Measurements from ENCODE around the gene ROR2.

ROR2 gene

DNA sequence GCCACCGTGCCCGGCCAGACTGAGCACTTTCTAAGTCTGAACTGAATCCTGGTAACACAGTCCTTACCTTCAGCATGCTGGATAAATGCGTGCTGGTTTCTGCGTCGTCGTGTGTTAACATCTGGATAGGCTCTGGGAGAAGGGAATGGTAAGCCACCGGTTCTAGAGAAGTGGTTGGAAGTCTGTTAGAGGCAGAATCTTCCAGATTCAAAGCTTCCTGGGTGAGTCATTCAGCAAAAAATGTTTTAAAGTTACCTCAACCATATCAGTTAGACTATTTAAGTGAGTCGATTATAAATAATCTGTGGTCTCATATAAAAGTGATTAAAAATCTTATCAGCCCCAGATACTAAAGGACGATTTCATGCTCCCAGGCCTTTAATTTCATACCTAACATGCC lies 269.9 kb downstream of the ROR2 start:
- H3K27me3 Mint-ChIP-seq, result peaks cover 62% of the 10 kb centered on the region
- peaks cover 4% of the 10 kb centered on the region for H3K4me1 Mint-ChIP-seq (ENCODE audit: low read depth)
- H3K36me3 Mint-ChIP-seq (ENCODE audit: low read depth), result no peaks in the 10 kb centered on the region
- H3K4me3 Mint-ChIP-seq, result no peak overlapping the region
- DNase-seq, result no peak
- no peaks in the 10 kb centered on the region for H3K9me3 Mint-ChIP-seq
- no peak overlapping the region for H3K27ac Mint-ChIP-seq

GRCh38 chr9:91678807-91679580 lies 271.0 kb downstream of the ROR2 start:
- Mint-ChIP-seq H3K4me3 (no peak overlapping the region), H3K36me3 (ENCODE audit: low read depth) (no peaks in the 10 kb centered on the region), H3K4me1 (ENCODE audit: low read depth) (peaks cover 4% of the 10 kb centered on the region), H3K27me3 (peaks cover 66% of the 10 kb centered on the region), H3K9me3 (no peaks in the 10 kb centered on the region), H3K27ac (no peak overlapping the region)
- DNase-seq, result no peak

- Mint-ChIP-seq H3K27ac (no peak overlapping the region), H3K36me3 (ENCODE audit: low read depth) (no peaks in the 10 kb centered on the region), H3K4me1 (ENCODE audit: low read depth) (peaks cover 4% of the 10 kb centered on the region), H3K4me3 (no peak overlapping the region), H3K9me3 (no peaks in the 10 kb centered on the region), H3K27me3 (peaks cover 60% of the 10 kb centered on the region)
- no peak for DNase-seq
Measured at GRCh38 chr9:91677822-91678436, 272.1 kb downstream of the ROR2 start.

DNA sequence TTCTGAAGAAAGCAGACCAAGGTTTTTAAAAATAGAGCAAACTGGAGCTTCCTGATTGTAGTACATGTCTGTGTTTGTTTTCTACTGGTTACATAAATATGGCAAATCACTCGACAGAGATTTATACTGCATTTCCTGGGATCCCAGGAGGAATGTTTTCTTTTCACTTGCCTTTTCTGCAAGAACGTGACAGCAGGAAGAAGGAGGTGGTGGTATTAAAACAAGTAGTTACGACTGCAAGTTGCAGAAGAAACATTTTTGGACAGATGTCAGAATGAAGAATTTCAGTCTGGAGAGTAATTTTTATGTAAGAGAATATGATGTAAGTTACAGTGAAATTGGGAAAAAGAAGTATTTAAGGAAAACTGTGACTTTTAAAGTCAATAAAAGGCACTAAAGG lies 272.7 kb downstream of the ROR2 start:
- Mint-ChIP-seq H3K4me1 (ENCODE audit: low read depth) (peaks cover 4% of the 10 kb centered on the region), H3K27me3 (peaks cover 57% of the 10 kb centered on the region), H3K36me3 (ENCODE audit: low read depth) (no peaks in the 10 kb centered on the region), H3K4me3 (no peak overlapping the region), H3K27ac (no peak overlapping the region), H3K9me3 (no peaks in the 10 kb centered on the region)
- DNase-seq, result no peak

GRCh38 chr9:91676046-91676445 lies 274.0 kb downstream of the ROR2 start:
- no peak overlapping the region for H3K4me3 Mint-ChIP-seq
- H3K36me3 Mint-ChIP-seq (ENCODE audit: low read depth), result no peaks in the 10 kb centered on the region
- H3K27ac Mint-ChIP-seq, result no peak overlapping the region
- no peak for DNase-seq
- H3K9me3 Mint-ChIP-seq, result no peaks in the 10 kb centered on the region
- peaks cover 56% of the 10 kb centered on the region for H3K27me3 Mint-ChIP-seq
- H3K4me1 Mint-ChIP-seq (ENCODE audit: low read depth), result no peaks in the 10 kb centered on the region

DNA sequence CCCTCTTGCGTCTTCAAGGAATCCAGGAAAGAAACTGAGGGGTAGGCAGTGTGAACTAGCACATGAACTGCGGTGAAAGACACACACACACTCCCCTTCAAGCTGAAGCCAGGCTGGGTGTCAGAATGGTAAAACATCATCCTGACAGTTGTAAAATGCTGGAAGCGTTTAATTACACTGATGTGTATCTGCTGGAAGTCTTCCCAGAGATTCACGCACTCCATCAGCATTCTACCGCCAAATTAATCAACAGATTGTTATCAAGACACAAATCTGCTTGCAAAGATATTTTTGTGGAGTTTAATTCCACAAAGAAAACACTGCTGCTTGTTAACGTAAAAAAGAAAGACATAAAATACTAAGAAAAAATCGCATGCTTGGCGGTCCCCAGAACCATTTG lies 285.4 kb downstream of the ROR2 start:
- Mint-ChIP-seq H3K4me1 (ENCODE audit: low read depth) (no peaks in the 10 kb centered on the region), H3K27me3 (peaks cover 16% of the 10 kb centered on the region), H3K36me3 (ENCODE audit: low read depth) (no peaks in the 10 kb centered on the region), H3K9me3 (no peaks in the 10 kb centered on the region), H3K4me3 (no peak overlapping the region), H3K27ac (no peak overlapping the region)
- DNase-seq, result no peak

DNA sequence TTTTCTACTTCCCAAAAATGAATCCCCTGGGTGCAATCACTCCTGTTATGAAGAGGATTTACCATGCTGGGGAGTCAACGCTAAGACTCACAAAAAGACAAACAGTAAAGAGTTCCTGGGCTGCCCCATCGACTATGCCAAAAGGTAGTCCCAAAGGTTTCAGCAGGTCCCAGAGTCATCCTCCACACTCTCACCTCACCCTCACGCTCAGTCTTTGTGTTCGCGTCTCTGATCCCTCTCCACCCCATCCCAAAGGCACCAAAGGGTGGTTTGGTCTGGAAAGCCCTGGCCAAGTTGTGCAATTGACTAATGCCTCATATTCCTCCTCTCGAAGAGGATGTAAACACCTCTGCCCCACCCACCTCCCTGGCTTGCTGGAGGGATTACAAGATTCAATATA lies 286.2 kb downstream of the ROR2 start:
- peaks cover 16% of the 10 kb centered on the region for H3K27me3 Mint-ChIP-seq
- H3K36me3 Mint-ChIP-seq (ENCODE audit: low read depth), result no peaks in the 10 kb centered on the region
- H3K27ac Mint-ChIP-seq, result no peak overlapping the region
- DNase-seq, result no peak
- no peaks in the 10 kb centered on the region for H3K9me3 Mint-ChIP-seq
- H3K4me1 Mint-ChIP-seq (ENCODE audit: low read depth), result no peaks in the 10 kb centered on the region
- no peak overlapping the region for H3K4me3 Mint-ChIP-seq

- Mint-ChIP-seq H3K27ac (no peak overlapping the region), H3K27me3 (peaks cover 21% of the 10 kb centered on the region), H3K4me1 (ENCODE audit: low read depth) (no peaks in the 10 kb centered on the region)
Measured at GRCh38 chr9:91661451-91661850, 288.6 kb downstream of the ROR2 start.

DNA sequence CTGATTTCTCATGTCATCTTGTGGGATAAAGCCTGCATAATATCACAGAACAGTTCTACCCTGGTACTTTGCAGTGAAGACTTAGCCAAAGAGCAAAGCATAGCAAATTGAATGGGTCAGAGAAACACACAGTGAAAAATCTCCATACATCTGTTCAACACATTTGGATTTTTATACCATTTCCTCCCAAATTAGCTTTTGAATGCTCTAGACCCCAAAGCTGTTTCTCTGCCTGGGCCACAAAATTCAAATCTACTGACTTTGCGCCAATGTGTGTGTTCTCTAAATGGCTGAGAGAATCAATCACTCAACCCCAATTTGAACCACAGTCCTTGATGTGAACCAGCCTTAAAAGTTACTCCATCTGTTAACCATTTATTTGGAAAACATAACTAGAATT lies 289.5 kb downstream of the ROR2 start:
- H3K9me3 Mint-ChIP-seq, result no peaks in the 10 kb centered on the region
- no peak for DNase-seq
- no peak overlapping the region for H3K27ac Mint-ChIP-seq
- no peaks in the 10 kb centered on the region for H3K4me1 Mint-ChIP-seq (ENCODE audit: low read depth)
- peaks cover 21% of the 10 kb centered on the region for H3K27me3 Mint-ChIP-seq
- H3K36me3 Mint-ChIP-seq (ENCODE audit: low read depth), result no peaks in the 10 kb centered on the region
- no peak overlapping the region for H3K4me3 Mint-ChIP-seq

More at GRCh38 chr9:91661451-91661850, 288.6 kb downstream of the ROR2 start:
- H3K9me3 Mint-ChIP-seq, result no peaks in the 10 kb centered on the region
- H3K4me3 Mint-ChIP-seq, result no peak overlapping the region
- DNase-seq, result no peak
- no peaks in the 10 kb centered on the region for H3K36me3 Mint-ChIP-seq (ENCODE audit: low read depth)

- H3K27me3 Mint-ChIP-seq, result peaks cover 24% of the 10 kb centered on the region
- DNase-seq, result no peak
- H3K27ac Mint-ChIP-seq, result no peak overlapping the region
- H3K9me3 Mint-ChIP-seq, result no peaks in the 10 kb centered on the region
- H3K4me1 Mint-ChIP-seq (ENCODE audit: low read depth), result no peaks in the 10 kb centered on the region
- no peak overlapping the region for H3K4me3 Mint-ChIP-seq
- no peaks in the 10 kb centered on the region for H3K36me3 Mint-ChIP-seq (ENCODE audit: low read depth)
Measured at GRCh38 chr9:91659529-91660495, 290.2 kb downstream of the ROR2 start.

DNA sequence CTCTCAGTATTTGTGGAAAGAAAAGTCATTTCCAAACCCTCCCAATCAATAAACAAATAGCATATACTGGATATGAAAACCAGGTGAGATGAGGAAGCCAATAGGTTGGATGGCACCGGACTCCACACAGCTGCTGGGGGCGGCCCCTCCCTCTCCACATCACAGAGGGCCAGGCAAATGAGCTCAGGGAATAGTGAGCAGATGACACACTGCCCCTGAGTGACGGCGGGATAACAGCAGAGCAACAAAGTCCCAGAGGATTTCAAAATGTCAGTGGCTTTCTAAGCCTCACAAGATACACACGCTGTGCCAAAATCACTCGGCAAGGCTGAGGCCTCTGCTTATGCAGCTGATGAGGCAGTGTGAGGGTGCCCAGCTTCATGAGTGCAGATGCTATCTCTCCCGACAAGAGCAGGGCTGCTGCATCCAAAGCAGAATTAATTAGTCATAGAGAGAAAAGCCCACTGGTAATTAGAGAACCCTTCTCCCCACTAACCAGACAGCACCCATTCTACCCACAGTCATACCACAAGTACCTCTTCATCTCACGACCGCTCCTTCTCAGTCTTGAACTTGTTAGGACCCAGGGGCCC lies 291.4 kb downstream of the ROR2 start:
- Mint-ChIP-seq H3K4me1 (ENCODE audit: low read depth) (no peaks in the 10 kb centered on the region), H3K36me3 (ENCODE audit: low read depth) (no peaks in the 10 kb centered on the region), H3K27ac (no peak overlapping the region), H3K9me3 (no peaks in the 10 kb centered on the region), H3K27me3 (peaks cover 21% of the 10 kb centered on the region), H3K4me3 (no peak overlapping the region)
- DNase-seq, result no peak

DNA sequence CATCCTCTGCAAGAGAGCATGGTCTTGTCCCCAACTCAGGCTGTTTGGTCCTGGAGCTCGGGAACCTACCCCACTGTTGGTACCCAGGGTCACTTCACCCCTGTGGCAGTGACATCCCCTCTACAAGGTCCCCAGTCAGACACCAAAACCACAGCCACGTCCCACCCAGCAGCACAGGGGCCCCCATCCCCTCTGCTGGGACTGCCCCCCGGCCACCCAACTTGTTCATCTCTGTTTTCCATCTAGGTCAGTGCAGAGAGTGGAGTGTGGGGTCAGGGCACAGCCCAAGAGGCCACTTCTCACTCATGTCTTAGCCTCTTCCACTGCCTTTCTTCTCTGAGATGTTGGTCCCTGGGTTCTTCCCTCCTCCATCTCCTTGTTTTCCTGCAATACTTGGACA lies 292.5 kb downstream of the ROR2 start:
- H3K27me3 Mint-ChIP-seq, result peaks cover 10% of the 10 kb centered on the region
- no peaks in the 10 kb centered on the region for H3K36me3 Mint-ChIP-seq (ENCODE audit: low read depth)
- no peak for DNase-seq
- H3K9me3 Mint-ChIP-seq, result no peaks in the 10 kb centered on the region
- no peak overlapping the region for H3K4me3 Mint-ChIP-seq
- no peak overlapping the region for H3K27ac Mint-ChIP-seq
- no peaks in the 10 kb centered on the region for H3K4me1 Mint-ChIP-seq (ENCODE audit: low read depth)

- Mint-ChIP-seq H3K4me3 (no peak overlapping the region), H3K27me3 (peaks cover 8% of the 10 kb centered on the region), H3K36me3 (ENCODE audit: low read depth) (no peaks in the 10 kb centered on the region), H3K27ac (no peak overlapping the region), H3K4me1 (ENCODE audit: low read depth) (no peaks in the 10 kb centered on the region), H3K9me3 (no peaks in the 10 kb centered on the region)
- no peak for DNase-seq
Measured at GRCh38 chr9:91655658-91656057, 294.4 kb downstream of the ROR2 start.

DNA sequence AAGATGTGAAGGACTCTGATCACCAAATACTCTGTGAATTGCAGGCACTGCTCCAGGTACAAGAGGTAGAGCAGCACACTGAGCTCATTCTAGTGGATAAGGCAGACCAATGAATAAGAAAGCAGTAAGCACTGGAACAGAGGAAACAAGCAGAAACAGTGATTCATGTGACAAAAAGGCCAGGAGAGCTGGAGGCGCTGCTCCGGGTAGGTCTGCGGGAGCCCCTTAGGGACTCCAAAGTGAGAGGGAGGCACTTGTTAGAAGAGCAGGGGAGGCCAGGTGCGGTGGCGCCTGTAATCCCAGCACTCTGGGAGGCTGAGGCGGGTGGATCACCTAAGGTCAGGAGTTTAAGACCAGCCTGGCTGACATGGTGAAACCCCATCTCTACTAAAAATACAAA lies 294.8 kb downstream of the ROR2 start:
- Mint-ChIP-seq H3K4me3 (no peak overlapping the region), H3K27me3 (peaks cover 11% of the 10 kb centered on the region), H3K36me3 (ENCODE audit: low read depth) (no peaks in the 10 kb centered on the region), H3K4me1 (ENCODE audit: low read depth) (no peaks in the 10 kb centered on the region), H3K27ac (no peak overlapping the region), H3K9me3 (no peaks in the 10 kb centered on the region)
- no peak for DNase-seq
